ENCODE measurements around the gene MGMT. TPM values are rescaled to one million over a fixed set of nuclear protein-coding genes. Genes with fewer than 3 reads are reported as not detected.

Gene MGMT
- total RNA-seq, 2 donors from 2014 or later = 28.6 to 33.7 TPM

DNA sequence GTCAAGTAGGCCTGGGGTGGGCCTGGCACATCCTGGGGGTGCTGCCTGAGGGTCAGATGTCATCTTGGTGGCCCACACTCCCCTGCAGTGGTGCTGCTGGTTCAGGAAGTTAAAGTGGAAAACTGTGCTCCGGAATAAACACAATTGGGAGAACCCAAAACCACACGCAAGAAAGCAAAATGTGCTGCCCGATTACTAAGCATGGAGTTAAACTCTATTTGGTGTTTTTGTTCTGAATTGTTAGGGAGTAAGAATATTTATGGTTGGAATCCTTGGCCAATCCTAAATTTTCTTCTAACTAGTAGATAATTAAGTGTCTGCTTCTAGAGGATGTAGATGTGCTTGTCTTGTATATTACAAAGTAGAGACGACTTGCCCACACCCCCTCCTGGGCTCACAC, 131.4 kb downstream of the MGMT start:
- no peak overlapping the region for H3K4me3 Mint-ChIP-seq
- H3K27ac Mint-ChIP-seq = no peak overlapping the region
- peaks cover 20% of the 10 kb centered on the region for H3K36me3 Mint-ChIP-seq (ENCODE audit: low read depth)
- peaks cover 20% of the 10 kb centered on the region for H3K4me1 Mint-ChIP-seq
- Histone ChIP-seq H3K9me3 (ENCODE audit: control insufficient read depth, low read length) (no peaks in the 10 kb centered on the region), H3K36me3 (ENCODE audit: control insufficient read depth, insufficient read depth, low read length) (no peaks in the 10 kb centered on the region), H3K27me3 (ENCODE audit: control insufficient read depth, insufficient read depth, low read length, poor library complexity, severe bottlenecking) (no peaks in the 10 kb centered on the region), H3K9ac (ENCODE audit: extremely low read depth, low read length, poor library complexity, severe bottlenecking) (no peak overlapping the region), H3K4me3 (ENCODE audit: low read length) (no peak overlapping the region), H3K4me1 (ENCODE audit: control insufficient read depth, insufficient read depth, low read length) (peaks cover 7% of the 10 kb centered on the region), H3K27ac (ENCODE audit: low read depth, low read length) (no peak overlapping the region)
- H3K9me3 Mint-ChIP-seq = no peaks in the 10 kb centered on the region
- no peak for DNase-seq
- 89 to 96% methylated on average over 3 to 4 of the region's 4 CpGs for WGBS, 2 experiments (ENCODE audit: insufficient coverage in 1 of 2, insufficient read length in 1 of 2)
- TF ChIP-seq CTCF (conservative IDR thresholded peaks at IDR 0.05) = no peak
- no peaks in the 10 kb centered on the region for H3K27me3 Mint-ChIP-seq (ENCODE audit: insufficient read depth)

- 91 to 98% methylated on average over 5 of the region's 5 CpGs for WGBS, 2 experiments (ENCODE audit: insufficient coverage in 1 of 2, insufficient read length in 1 of 2)
- H3K4me1 ChIP-seq (ENCODE audit: control insufficient read depth, insufficient read depth, low read length) = peaks cover 11% of the 10 kb centered on the region
- Mint-ChIP-seq H3K27ac (no peak overlapping the region), H3K27me3 (ENCODE audit: insufficient read depth) (no peaks in the 10 kb centered on the region), H3K36me3 (ENCODE audit: low read depth) (peaks cover 17% of the 10 kb centered on the region), H3K4me3 (no peak overlapping the region), H3K9me3 (no peaks in the 10 kb centered on the region), H3K4me1 (peaks cover 18% of the 10 kb centered on the region)
- no peak overlapping the region for H3K4me3 ChIP-seq (ENCODE audit: low read length)
- H3K9ac ChIP-seq (ENCODE audit: extremely low read depth, low read length, poor library complexity, severe bottlenecking) = no peak overlapping the region
- H3K36me3 ChIP-seq (ENCODE audit: control insufficient read depth, insufficient read depth, low read length) = no peaks in the 10 kb centered on the region
- no peak for DNase-seq
- no peaks in the 10 kb centered on the region for H3K9me3 ChIP-seq (ENCODE audit: control insufficient read depth, low read length)
- no peaks in the 10 kb centered on the region for H3K27me3 ChIP-seq (ENCODE audit: control insufficient read depth, insufficient read depth, low read length, poor library complexity, severe bottlenecking)
- TF ChIP-seq CTCF (conservative IDR thresholded peaks at IDR 0.05) = no peak
- H3K27ac ChIP-seq (ENCODE audit: low read depth, low read length) = no peak overlapping the region
Measured at GRCh38 chr10:129599160-129599559, 132.1 kb downstream of the MGMT start.

DNA sequence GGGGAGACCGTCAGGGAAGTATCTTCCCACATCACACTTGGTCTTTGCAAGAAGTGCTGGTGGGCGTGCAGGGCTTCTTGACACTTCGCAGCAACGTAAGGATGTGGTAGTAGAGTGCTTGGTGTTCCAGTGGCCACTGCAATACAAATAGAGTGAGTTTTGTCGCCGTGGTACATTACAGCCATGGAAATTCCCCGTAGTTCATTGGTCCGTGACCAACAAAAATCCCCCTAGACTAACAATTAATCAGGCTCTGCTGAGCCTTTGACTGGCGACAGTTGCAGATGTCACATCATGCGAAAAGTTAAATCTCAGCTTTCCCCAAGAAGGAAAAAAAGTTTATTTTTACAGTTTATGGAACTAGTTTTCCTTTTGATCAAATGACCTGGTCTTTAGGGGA, 134.7 kb downstream of the MGMT start:
- no peaks in the 10 kb centered on the region for H3K36me3 ChIP-seq (ENCODE audit: control insufficient read depth, insufficient read depth, low read length)

More for the DNA sequence above, 134.7 kb downstream of the MGMT start:
- Mint-ChIP-seq H3K4me3 (no peak overlapping the region), H3K27ac (no peak overlapping the region), H3K27me3 (ENCODE audit: insufficient read depth) (no peaks in the 10 kb centered on the region), H3K9me3 (no peaks in the 10 kb centered on the region), H3K36me3 (ENCODE audit: low read depth) (peaks cover 3% of the 10 kb centered on the region), H3K4me1 (peaks cover 35% of the 10 kb centered on the region)
- 81 to 86% methylated on average over 8 to 10 of the region's 10 CpGs for WGBS, 2 experiments (ENCODE audit: insufficient coverage in 1 of 2, insufficient read length in 1 of 2)
- Histone ChIP-seq H3K4me3 (ENCODE audit: low read length) (no peak overlapping the region), H3K9me3 (ENCODE audit: control insufficient read depth, low read length) (no peaks in the 10 kb centered on the region), H3K4me1 (ENCODE audit: control insufficient read depth, insufficient read depth, low read length) (peaks cover 18% of the 10 kb centered on the region), H3K27ac (ENCODE audit: low read depth, low read length) (no peak overlapping the region), H3K9ac (ENCODE audit: extremely low read depth, low read length, poor library complexity, severe bottlenecking) (no peak overlapping the region), H3K27me3 (ENCODE audit: control insufficient read depth, insufficient read depth, low read length, poor library complexity, severe bottlenecking) (no peaks in the 10 kb centered on the region)
- peak; percentile 13 for DNase-seq
- no peak for TF ChIP-seq CTCF (conservative IDR thresholded peaks at IDR 0.05)

Measured in endodermal cell (in vitro differentiated cells).